ENCODE results near the gene SECISBP2L. TPM values are rescaled to one million over a fixed set of nuclear protein-coding genes. Genes with fewer than 3 reads are reported as not detected.

Gene SECISBP2L
- total and polyA plus RNA-seq, 5 donors, result 9.1 to 36.9 (median 34.3) TPM

- H3K4me3 ChIP-seq (ENCODE audit: low read length), result no peak overlapping the region
- no peaks in the 10 kb centered on the region for H3K9me3 ChIP-seq (ENCODE audit: control insufficient read depth, low read length)
- H3K4me1 ChIP-seq (ENCODE audit: control insufficient read depth, insufficient read depth, low read length), result no peaks in the 10 kb centered on the region
- ATAC-seq (no peak), DNase-seq (no peak)
- H3K27ac ChIP-seq (ENCODE audit: low read length), result no peak overlapping the region
- no peaks in the 10 kb centered on the region for H3K27me3 ChIP-seq (ENCODE audit: control insufficient read depth, insufficient read depth)
- intact Hi-C loops (cut with DNase I), result no loop called here
These were observed 52.9 kb downstream of the SECISBP2L start for GRCh38 chr15:48993380-48993779.

GRCh38 chr15:48992545-48992944 is 53.7 kb downstream of the SECISBP2L start:
- intact Hi-C loops (cut with DNase I), result no loop called here
- DNase-seq (no peak), ATAC-seq (peak in 1 of 2 donors; percentile 33)
- Histone ChIP-seq H3K9me3 (ENCODE audit: control insufficient read depth, low read length) (no peaks in the 10 kb centered on the region), H3K4me1 (ENCODE audit: control insufficient read depth, insufficient read depth, low read length) (no peaks in the 10 kb centered on the region), H3K4me3 (ENCODE audit: low read length) (no peak overlapping the region), H3K27me3 (ENCODE audit: control insufficient read depth, insufficient read depth) (no peaks in the 10 kb centered on the region), H3K27ac (ENCODE audit: low read length) (no peak overlapping the region)
- WGBS, result 95% methylated on average over 1 of the region's 1 CpG

- Histone ChIP-seq H3K27ac (ENCODE audit: low read length) (no peak overlapping the region), H3K9me3 (ENCODE audit: control insufficient read depth, low read length) (no peaks in the 10 kb centered on the region), H3K4me1 (ENCODE audit: control insufficient read depth, insufficient read depth, low read length) (no peaks in the 10 kb centered on the region), H3K4me3 (ENCODE audit: low read length) (no peak overlapping the region), H3K27me3 (ENCODE audit: control insufficient read depth, insufficient read depth) (no peaks in the 10 kb centered on the region)
- no peak for ATAC-seq
- intact Hi-C loops (cut with DNase I), result no loop called here
- no peak for DNase-seq
- 98% methylated on average over 6 of the region's 6 CpGs for WGBS
These were observed 54.1 kb downstream of the SECISBP2L start for GRCh38 chr15:48992096-48992495.

- Histone ChIP-seq H3K27ac (ENCODE audit: low read length) (no peak overlapping the region), H3K9me3 (ENCODE audit: control insufficient read depth, low read length) (no peaks in the 10 kb centered on the region), H3K4me1 (ENCODE audit: control insufficient read depth, insufficient read depth, low read length) (no peaks in the 10 kb centered on the region), H3K27me3 (ENCODE audit: control insufficient read depth, insufficient read depth) (no peaks in the 10 kb centered on the region), H3K4me3 (ENCODE audit: low read length) (no peak overlapping the region)
- ATAC-seq (no peak), DNase-seq (no peak)
- intact Hi-C loops (cut with DNase I), result no loop called here
- WGBS, result 82% methylated on average over 1 of the region's 1 CpG
These were observed 57.1 kb downstream of the SECISBP2L start for GRCh38 chr15:48989170-48989569.

GRCh38 chr15:48987142-48987541 is 59.1 kb downstream of the SECISBP2L start:
- Histone ChIP-seq H3K27ac (ENCODE audit: low read length) (no peak overlapping the region), H3K4me1 (ENCODE audit: control insufficient read depth, insufficient read depth, low read length) (peaks cover 4% of the 10 kb centered on the region), H3K27me3 (ENCODE audit: control insufficient read depth, insufficient read depth) (no peaks in the 10 kb centered on the region), H3K4me3 (ENCODE audit: low read length) (no peak overlapping the region), H3K9me3 (ENCODE audit: control insufficient read depth, low read length) (no peaks in the 10 kb centered on the region)
- ATAC-seq, result no peak
- no peak for DNase-seq
- intact Hi-C loops (cut with DNase I), result no loop called here

- 81% methylated on average over 5 of the region's 5 CpGs for WGBS
- Histone ChIP-seq H3K27ac (ENCODE audit: low read length) (no peak overlapping the region), H3K9me3 (ENCODE audit: control insufficient read depth, low read length) (no peaks in the 10 kb centered on the region), H3K4me1 (ENCODE audit: control insufficient read depth, insufficient read depth, low read length) (peaks cover 4% of the 10 kb centered on the region), H3K27me3 (ENCODE audit: control insufficient read depth, insufficient read depth) (no peaks in the 10 kb centered on the region), H3K4me3 (ENCODE audit: low read length) (no peak overlapping the region)
- intact Hi-C loops (cut with DNase I), result no loop called here
- no peak for DNase-seq
- no peak for ATAC-seq
These were observed 60.0 kb downstream of the SECISBP2L start for GRCh38 chr15:48986240-48986639.

- no peak overlapping the region for H3K27ac ChIP-seq (ENCODE audit: low read length)
- H3K9me3 ChIP-seq (ENCODE audit: control insufficient read depth, low read length), result no peaks in the 10 kb centered on the region
- H3K4me1 ChIP-seq (ENCODE audit: control insufficient read depth, insufficient read depth, low read length), result peaks cover 4% of the 10 kb centered on the region
- DNase-seq (no peak), ATAC-seq (no peak)
- WGBS, result 76% methylated on average over 3 of the region's 3 CpGs
- no peak overlapping the region for H3K4me3 ChIP-seq (ENCODE audit: low read length)
- no peaks in the 10 kb centered on the region for H3K27me3 ChIP-seq (ENCODE audit: control insufficient read depth, insufficient read depth)
- intact Hi-C loops (cut with DNase I), result no loop called here
These were observed 60.7 kb downstream of the SECISBP2L start for GRCh38 chr15:48985516-48985915.

GRCh38 chr15:48984811-48985352 is 61.4 kb downstream of the SECISBP2L start:
- WGBS, result 47% methylated on average over 4 of the region's 4 CpGs
- H3K4me1 ChIP-seq (ENCODE audit: control insufficient read depth, insufficient read depth, low read length), result peaks cover 4% of the 10 kb centered on the region
- H3K27me3 ChIP-seq (ENCODE audit: control insufficient read depth, insufficient read depth), result no peaks in the 10 kb centered on the region
- H3K27ac ChIP-seq (ENCODE audit: low read length), result no peak overlapping the region
- ATAC-seq (peak; percentile 21 to 37), DNase-seq (no peak)
- H3K4me3 ChIP-seq (ENCODE audit: low read length), result no peak overlapping the region
- intact Hi-C loops (cut with DNase I), result loop anchor here in 1 of 4 donors (5.0 kb wide), 1 partner anchor 118 kb away; no protein-coding TSS in a partner anchor
- no peaks in the 10 kb centered on the region for H3K9me3 ChIP-seq (ENCODE audit: control insufficient read depth, low read length)

- no peak overlapping the region for H3K27ac ChIP-seq (ENCODE audit: low read length)
- H3K4me1 ChIP-seq (ENCODE audit: control insufficient read depth, insufficient read depth, low read length), result peaks cover 4% of the 10 kb centered on the region
- no peaks in the 10 kb centered on the region for H3K27me3 ChIP-seq (ENCODE audit: control insufficient read depth, insufficient read depth)
- DNase-seq (no peak), ATAC-seq (no peak)
- WGBS, result 67% methylated on average over 7 of the region's 7 CpGs
- H3K4me3 ChIP-seq (ENCODE audit: low read length), result no peak overlapping the region
- H3K9me3 ChIP-seq (ENCODE audit: control insufficient read depth, low read length), result no peaks in the 10 kb centered on the region
- intact Hi-C loops (cut with DNase I), result loop anchor here in 1 of 4 donors (5.0 kb wide), 1 partner anchor 117 kb away; no protein-coding TSS in a partner anchor
These were observed 62.1 kb downstream of the SECISBP2L start for GRCh38 chr15:48984021-48984710.

- intact Hi-C loops (cut with DNase I), result loop anchor here in 1 of 4 donors (5.0 kb wide), 1 partner anchor 116 kb away; no protein-coding TSS in a partner anchor
- ATAC-seq, result peak; percentile 31 to 38
- WGBS, result 39% methylated on average over 5 of the region's 5 CpGs
These were observed 62.9 kb downstream of the SECISBP2L start for GRCh38 chr15:48983300-48983699.

GRCh38 chr15:48981941-48982340 is 64.3 kb downstream of the SECISBP2L start:
- no peak overlapping the region for H3K27ac ChIP-seq (ENCODE audit: low read length)
- H3K27me3 ChIP-seq (ENCODE audit: control insufficient read depth, insufficient read depth), result no peaks in the 10 kb centered on the region
- DNase-seq (no peak), ATAC-seq (no peak)
- H3K4me3 ChIP-seq (ENCODE audit: low read length), result no peak overlapping the region
- intact Hi-C loops (cut with DNase I), result loop anchor here in 1 of 4 donors (5.0 kb wide), 1 partner anchor 115 kb away; no protein-coding TSS in a partner anchor
- H3K4me1 ChIP-seq (ENCODE audit: control insufficient read depth, insufficient read depth, low read length), result peaks cover 4% of the 10 kb centered on the region
- WGBS, result 55% methylated on average over 4 of the region's 4 CpGs
- H3K9me3 ChIP-seq (ENCODE audit: control insufficient read depth, low read length), result no peaks in the 10 kb centered on the region

More at GRCh38 chr15:48983300-48983699, 62.9 kb downstream of the SECISBP2L start:
- DNase-seq, result no peak
- Histone ChIP-seq H3K9me3 (ENCODE audit: control insufficient read depth, low read length) (no peaks in the 10 kb centered on the region), H3K27me3 (ENCODE audit: control insufficient read depth, insufficient read depth) (no peaks in the 10 kb centered on the region), H3K27ac (ENCODE audit: low read length) (no peak overlapping the region), H3K4me3 (ENCODE audit: low read length) (no peak overlapping the region), H3K4me1 (ENCODE audit: control insufficient read depth, insufficient read depth, low read length) (peaks cover 4% of the 10 kb centered on the region)
